ENCODE measurements around the gene RASAL2. TPM values are rescaled to one million over a fixed set of nuclear protein-coding genes. Genes with fewer than 3 reads are reported as not detected.

RASAL2 gene
- total RNA-seq, 1 experiment from 2014 or later = 31.6 TPM

DNA sequence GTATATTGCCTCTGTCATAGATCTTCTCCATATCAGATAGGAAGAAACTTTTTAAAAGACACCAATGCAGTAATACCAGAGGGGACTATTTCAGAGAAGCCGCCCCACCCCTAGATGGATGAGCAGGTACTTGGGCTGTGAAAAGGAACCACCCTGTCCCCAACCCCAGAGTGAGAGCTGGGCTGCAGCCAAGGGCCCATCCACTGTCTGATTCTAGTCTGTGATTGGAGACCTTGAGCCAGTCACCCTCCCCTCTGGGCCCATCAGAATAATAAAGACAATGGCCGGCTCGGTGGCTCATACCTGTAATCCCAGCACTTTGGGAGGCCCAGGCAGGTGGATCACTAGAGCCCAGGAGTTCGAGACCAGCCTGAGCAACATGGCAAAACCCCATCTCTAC lies 397.8 kb downstream of the RASAL2 start:
- H3K4me3 ChIP-seq (ENCODE audit: low read depth in 2 of 2, low read length in 2 of 2) = no peak overlapping the region
- CTCF ChIA-PET = interaction anchor here (1.4 kb wide), 1 partner anchor 10 kb away, joined by 3 read pairs; no protein-coding TSS in a partner anchor
- H3K4me1 ChIP-seq (ENCODE audit: control insufficient read depth, insufficient read depth, low read length) = no peaks in the 10 kb centered on the region
- DNase-seq (ENCODE audit: low read depth, low spot score) = no peak
- BruUV-seq (replicated peaks) = no TSS peak
- no peaks in the 10 kb centered on the region for H3K27me3 ChIP-seq (ENCODE audit: control insufficient read depth, insufficient read depth, low read length)
- in situ Hi-C loops (cut with HindIII; ENCODE audit: low pct_unique_long_range_greater_than_20kb, low sequenced_read_pairs) (no loop called here), intact Hi-C loops (cut with micrococcal nuclease; ENCODE audit: unreplicated experiment) (no loop called here)
- H3K36me3 ChIP-seq (ENCODE audit: control insufficient read depth, insufficient read depth, low read length) = no peaks in the 10 kb centered on the region
- TF ChIP-seq TCF7L2 (IDR thresholded peaks at IDR 0.05; ENCODE audit: low read depth, low read length) (no peak), POLR2AphosphoS5 (IDR thresholded peaks at IDR 0.05; ENCODE audit: low read depth, low read length) (no peak), SIN3A (IDR thresholded peaks at IDR 0.05; ENCODE audit: borderline replicate concordance, insufficient read depth, low read depth, low read length) (no peak)
- TF ChIP-seq, protein P1, sequence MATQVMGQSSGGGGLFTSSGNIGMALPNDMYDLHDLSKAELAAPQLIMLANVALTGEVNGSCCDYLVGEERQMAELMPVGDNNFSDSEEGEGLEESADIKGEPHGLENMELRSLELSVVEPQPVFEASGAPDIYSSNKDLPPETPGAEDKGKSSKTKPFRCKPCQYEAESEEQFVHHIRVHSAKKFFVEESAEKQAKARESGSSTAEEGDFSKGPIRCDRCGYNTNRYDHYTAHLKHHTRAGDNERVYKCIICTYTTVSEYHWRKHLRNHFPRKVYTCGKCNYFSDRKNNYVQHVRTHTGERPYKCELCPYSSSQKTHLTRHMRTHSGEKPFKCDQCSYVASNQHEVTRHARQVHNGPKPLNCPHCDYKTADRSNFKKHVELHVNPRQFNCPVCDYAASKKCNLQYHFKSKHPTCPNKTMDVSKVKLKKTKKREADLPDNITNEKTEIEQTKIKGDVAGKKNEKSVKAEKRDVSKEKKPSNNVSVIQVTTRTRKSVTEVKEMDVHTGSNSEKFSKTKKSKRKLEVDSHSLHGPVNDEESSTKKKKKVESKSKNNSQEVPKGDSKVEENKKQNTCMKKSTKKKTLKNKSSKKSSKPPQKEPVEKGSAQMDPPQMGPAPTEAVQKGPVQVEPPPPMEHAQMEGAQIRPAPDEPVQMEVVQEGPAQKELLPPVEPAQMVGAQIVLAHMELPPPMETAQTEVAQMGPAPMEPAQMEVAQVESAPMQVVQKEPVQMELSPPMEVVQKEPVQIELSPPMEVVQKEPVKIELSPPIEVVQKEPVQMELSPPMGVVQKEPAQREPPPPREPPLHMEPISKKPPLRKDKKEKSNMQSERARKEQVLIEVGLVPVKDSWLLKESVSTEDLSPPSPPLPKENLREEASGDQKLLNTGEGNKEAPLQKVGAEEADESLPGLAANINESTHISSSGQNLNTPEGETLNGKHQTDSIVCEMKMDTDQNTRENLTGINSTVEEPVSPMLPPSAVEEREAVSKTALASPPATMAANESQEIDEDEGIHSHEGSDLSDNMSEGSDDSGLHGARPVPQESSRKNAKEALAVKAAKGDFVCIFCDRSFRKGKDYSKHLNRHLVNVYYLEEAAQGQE (IDR thresholded peaks at IDR 0.05; ENCODE audit: insufficient read depth in 1 of 2, low read depth in 2 of 2, low read length in 1 of 2) = no peak
- TF ChIP-seq, protein P2, sequence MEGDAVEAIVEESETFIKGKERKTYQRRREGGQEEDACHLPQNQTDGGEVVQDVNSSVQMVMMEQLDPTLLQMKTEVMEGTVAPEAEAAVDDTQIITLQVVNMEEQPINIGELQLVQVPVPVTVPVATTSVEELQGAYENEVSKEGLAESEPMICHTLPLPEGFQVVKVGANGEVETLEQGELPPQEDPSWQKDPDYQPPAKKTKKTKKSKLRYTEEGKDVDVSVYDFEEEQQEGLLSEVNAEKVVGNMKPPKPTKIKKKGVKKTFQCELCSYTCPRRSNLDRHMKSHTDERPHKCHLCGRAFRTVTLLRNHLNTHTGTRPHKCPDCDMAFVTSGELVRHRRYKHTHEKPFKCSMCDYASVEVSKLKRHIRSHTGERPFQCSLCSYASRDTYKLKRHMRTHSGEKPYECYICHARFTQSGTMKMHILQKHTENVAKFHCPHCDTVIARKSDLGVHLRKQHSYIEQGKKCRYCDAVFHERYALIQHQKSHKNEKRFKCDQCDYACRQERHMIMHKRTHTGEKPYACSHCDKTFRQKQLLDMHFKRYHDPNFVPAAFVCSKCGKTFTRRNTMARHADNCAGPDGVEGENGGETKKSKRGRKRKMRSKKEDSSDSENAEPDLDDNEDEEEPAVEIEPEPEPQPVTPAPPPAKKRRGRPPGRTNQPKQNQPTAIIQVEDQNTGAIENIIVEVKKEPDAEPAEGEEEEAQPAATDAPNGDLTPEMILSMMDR (IDR thresholded peaks at IDR 0.05) = no peak
- no peaks in the 10 kb centered on the region for H3K9me3 ChIP-seq (ENCODE audit: control insufficient read depth, insufficient read depth, low read depth, low read length)
- no peak for ATAC-seq
- POLR2A ChIA-PET = no interaction called here
- H3K27ac ChIP-seq (ENCODE audit: low read length) = no peak overlapping the region

DNA sequence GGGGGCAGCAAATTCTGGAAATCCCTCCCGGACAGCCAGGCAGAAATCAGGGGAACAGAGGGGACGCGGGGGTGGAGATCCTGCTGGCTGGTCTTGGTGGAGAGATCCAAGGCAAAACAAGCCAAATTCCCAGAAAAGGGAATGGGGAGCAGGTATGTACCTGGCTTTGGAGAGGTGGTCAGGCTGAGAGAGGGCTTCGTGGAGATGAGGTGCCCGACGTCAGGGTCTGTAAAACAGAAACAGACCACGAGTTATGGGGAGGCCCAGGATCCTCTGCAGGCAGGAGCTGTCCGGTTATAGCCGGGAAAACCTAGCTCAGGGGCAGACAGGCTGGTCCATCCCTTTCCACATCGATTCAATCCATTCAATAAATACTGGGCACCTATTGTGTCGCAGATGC lies 398.4 kb downstream of the RASAL2 start:
- H3K4me3 ChIP-seq (ENCODE audit: low read depth in 2 of 2, low read length in 2 of 2) = no peak overlapping the region
- no peaks in the 10 kb centered on the region for H3K27me3 ChIP-seq (ENCODE audit: control insufficient read depth, insufficient read depth, low read length)
- no peaks in the 10 kb centered on the region for H3K4me1 ChIP-seq (ENCODE audit: control insufficient read depth, insufficient read depth, low read length)
- no peak for ATAC-seq
- no peak for TF ChIP-seq POLR2AphosphoS5 (IDR thresholded peaks at IDR 0.05; ENCODE audit: low read depth, low read length)
- TF ChIP-seq, protein P2 (IDR thresholded peaks at IDR 0.05) = no peak
- TF ChIP-seq, protein P1 (IDR thresholded peaks at IDR 0.05; ENCODE audit: insufficient read depth in 1 of 2, low read depth in 2 of 2, low read length in 1 of 2) = no peak
- no peak for TF ChIP-seq TCF7L2 (IDR thresholded peaks at IDR 0.05; ENCODE audit: low read depth, low read length)
- TF ChIP-seq SIN3A (IDR thresholded peaks at IDR 0.05; ENCODE audit: borderline replicate concordance, insufficient read depth, low read depth, low read length) = no peak
- no peaks in the 10 kb centered on the region for H3K36me3 ChIP-seq (ENCODE audit: control insufficient read depth, insufficient read depth, low read length)
- intact Hi-C loops (cut with micrococcal nuclease; ENCODE audit: unreplicated experiment) (no loop called here), in situ Hi-C loops (cut with HindIII; ENCODE audit: low pct_unique_long_range_greater_than_20kb, low sequenced_read_pairs) (no loop called here)
- no TSS peak for BruUV-seq (replicated peaks)
- no peak overlapping the region for H3K27ac ChIP-seq (ENCODE audit: low read length)
- ChIA-PET POLR2A (no interaction called here), CTCF (interaction anchor here (1.4 kb wide), 1 partner anchor 9 kb away, joined by 3 read pairs; no protein-coding TSS in a partner anchor)
- DNase-seq (ENCODE audit: low read depth, low spot score) = no peak
- H3K9me3 ChIP-seq (ENCODE audit: control insufficient read depth, insufficient read depth, low read depth, low read length) = no peaks in the 10 kb centered on the region
